ENCODE measurements around the gene ADAMTS13.

ADAMTS13 gene

DNA sequence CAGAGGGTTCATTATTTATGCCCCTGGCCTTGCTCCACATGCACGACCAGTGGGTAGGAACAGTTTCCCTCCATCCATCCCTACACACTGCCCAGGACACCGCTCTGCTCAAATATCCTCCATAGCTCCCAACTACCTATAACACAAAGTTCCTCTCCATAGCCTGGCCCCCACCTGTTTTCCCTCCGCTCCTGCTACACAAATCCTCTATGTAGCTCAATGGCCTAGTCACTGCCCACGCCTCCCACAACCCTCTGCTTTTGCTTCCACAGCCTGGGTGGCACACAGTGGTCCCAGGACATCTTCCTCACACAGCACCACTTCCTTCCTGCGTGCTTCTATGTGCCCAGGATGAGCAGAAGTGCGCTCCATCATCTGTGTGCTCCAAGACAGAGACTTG, 24.8 kb upstream of the ADAMTS13 start:
- no peak overlapping the region for H3K27ac ChIP-seq
- TF ChIP-seq CTCF (conservative IDR thresholded peaks at IDR 0.05), result no peak

GRCh38 chr9:133397895-133398294, 24.3 kb upstream of the ADAMTS13 start:
- no peak overlapping the region for H3K27ac ChIP-seq
- no peak for TF ChIP-seq CTCF (conservative IDR thresholded peaks at IDR 0.05)

GRCh38 chr9:133400292-133400691, 21.9 kb upstream of the ADAMTS13 start:
- TF ChIP-seq CTCF (conservative IDR thresholded peaks at IDR 0.05), result no peak
- no peak overlapping the region for H3K27ac ChIP-seq

DNA sequence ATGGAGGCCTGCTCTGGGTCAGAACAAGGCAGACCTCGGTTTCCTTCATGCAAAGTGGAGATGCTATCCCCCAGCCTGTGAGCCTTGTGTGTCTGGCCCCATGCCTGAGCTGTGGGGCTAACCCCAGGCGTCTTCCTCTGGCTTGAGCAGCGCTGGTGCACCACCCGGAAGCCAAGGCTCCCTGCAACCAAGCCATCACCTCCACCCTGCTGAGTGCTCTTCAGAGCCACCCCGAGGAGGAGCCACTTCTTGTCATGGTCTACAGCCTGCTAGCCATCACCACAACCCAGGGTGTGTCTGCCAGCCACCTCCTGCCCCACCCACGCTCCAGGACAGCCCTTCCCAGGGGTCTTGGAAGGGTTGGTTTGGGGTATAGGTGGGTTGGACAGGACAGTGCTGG, 20.6 kb upstream of the ADAMTS13 start:
- no peak for TF ChIP-seq CTCF (conservative IDR thresholded peaks at IDR 0.05)
- no peak overlapping the region for H3K27ac ChIP-seq

GRCh38 chr9:133402689-133403088, 19.5 kb upstream of the ADAMTS13 start:
- TF ChIP-seq CTCF (conservative IDR thresholded peaks at IDR 0.05), result no peak
- no peak overlapping the region; the same call in 1 of the 2 replicates for H3K27ac ChIP-seq

GRCh38 chr9:133403766-133404453, 18.3 kb upstream of the ADAMTS13 start:
- peak; percentile 95 for TF ChIP-seq CTCF (conservative IDR thresholded peaks at IDR 0.05)
- H3K27ac ChIP-seq, result peak overlapping the region; percentile 32

DNA sequence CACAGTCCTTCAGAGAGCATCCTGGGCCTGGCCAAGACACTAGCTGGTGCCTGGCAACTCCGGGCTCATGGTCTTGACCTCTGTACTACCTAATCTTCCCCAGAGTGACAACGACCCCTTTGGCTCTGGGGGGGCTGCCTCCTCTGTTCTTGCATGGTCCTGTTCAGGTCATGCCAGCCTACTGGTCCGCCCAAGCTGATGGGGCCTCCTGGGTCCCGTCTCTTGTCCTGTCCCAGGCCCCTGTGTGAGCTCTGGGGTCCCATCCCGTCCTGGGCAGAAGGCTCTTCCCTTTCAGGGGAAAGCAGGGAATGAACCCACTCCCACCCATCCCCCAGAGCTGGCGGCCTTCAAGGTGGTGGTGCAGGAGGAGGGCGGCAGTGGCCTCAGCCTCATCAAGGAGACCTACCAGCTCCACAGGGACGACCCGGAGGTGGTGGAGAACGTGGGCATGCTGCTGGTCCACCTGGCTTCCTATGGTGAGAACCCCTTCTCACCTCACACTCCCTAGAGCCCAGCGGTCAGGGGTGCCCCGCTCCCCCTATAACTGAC, 17.6 kb upstream of the ADAMTS13 start:
- TF ChIP-seq CTCF (conservative IDR thresholded peaks at IDR 0.05), result no peak
- peak overlapping the region; percentile 32; the same call in 1 of the 2 replicates for H3K27ac ChIP-seq
